SK-N-SH treated with all-trans-retinoic acid at 6 μM for 48 hours (cell line): ENCODE data around the gene SLC7A5.

Source experiments
- ATAC-seq: fragments of 200-7000 bp; cut with Tn5 transposase; 3 replicates; pipeline ENCODE4 v1.9.1; 2020; ENCODE audit warnings: mild to moderate bottlenecking, moderate library complexity
- ARNTL ChIP-seq: fragments of 450-650 bp; formaldehyde crosslinking; IDR thresholded peaks from 2 replicates; pipeline ENCODE4 v1.5.0; 2020; ENCODE audit warnings: low read depth, mild to moderate bottlenecking, moderate library complexity, borderline replicate concordance
- BACH2 ChIP-seq: fragments of 250-450 bp; sonication (Bioruptor Pico); IDR thresholded peaks from 2 replicates; pipeline ENCODE4 v1.9.0; 2021; ENCODE audit warnings: mild to moderate bottlenecking, borderline replicate concordance
- CREB5 ChIP-seq: fragments of 250-450 bp; sonication (Bioruptor Pico); IDR thresholded peaks from 2 replicates; pipeline ENCODE4 v1.5.1; 2020; ENCODE audit warnings: low read depth, mild to moderate bottlenecking, moderate library complexity
- CSDC2 ChIP-seq: fragments of 250-450 bp; sonication (Bioruptor Pico); IDR thresholded peaks from 2 replicates; pipeline ENCODE4 v1.5.0; 2020; ENCODE audit warnings: mild to moderate bottlenecking, moderate library complexity
- ESRRG ChIP-seq: fragments of 250-450 bp; sonication (Bioruptor Pico); IDR thresholded peaks from 2 replicates; pipeline ENCODE4 v1.6.1; 2021; ENCODE audit warnings: mild to moderate bottlenecking
- GLIS3 ChIP-seq: fragments of 250-450 bp; sonication (Bioruptor Pico); IDR thresholded peaks from 2 replicates; pipeline ENCODE4 v1.5.0; 2020; ENCODE audit warnings: mild to moderate bottlenecking, moderate library complexity
- ISL1 ChIP-seq: fragments of 250-450 bp; sonication (Bioruptor Pico); IDR thresholded peaks from 2 replicates; pipeline ENCODE4 v2.1.2; 2022; ENCODE audit warnings: mild to moderate bottlenecking, moderate library complexity
- OSR1 ChIP-seq: fragments of 250-450 bp; sonication (Bioruptor Pico); IDR thresholded peaks from 2 replicates; pipeline ENCODE4 v1.8.0; 2022; ENCODE audit warnings: moderate library complexity, mild to moderate bottlenecking, inconsistent platforms
- PATZ1 ChIP-seq: fragments of 250-450 bp; sonication (Bioruptor Pico); IDR thresholded peaks from 2 replicates; pipeline ENCODE4 v1.8.0; 2020; ENCODE audit warnings: mild to moderate bottlenecking, moderate library complexity, borderline replicate concordance
- POU6F1 ChIP-seq: fragments of 250-450 bp; sonication (Bioruptor Pico); IDR thresholded peaks from 2 replicates; pipeline ENCODE4 v1.8.0; 2021; ENCODE audit warnings: low read depth, mild to moderate bottlenecking, moderate library complexity, borderline replicate concordance
- PPARA ChIP-seq: fragments of 250-450 bp; sonication (Bioruptor Pico); IDR thresholded peaks from 2 replicates; pipeline ENCODE4 v1.5.0; 2020; ENCODE audit warnings: mild to moderate bottlenecking, borderline replicate concordance
- RARB ChIP-seq: fragments of 250-450 bp; sonication (Bioruptor Pico); IDR thresholded peaks from 2 replicates; pipeline ENCODE4 v1.8.0; 2021; ENCODE audit warnings: mild to moderate bottlenecking, moderate library complexity
- SNAI2 ChIP-seq: fragments of 250-450 bp; sonication (Bioruptor Pico); IDR thresholded peaks from 2 replicates; pipeline ENCODE4 v1.5.0; 2020; ENCODE audit warnings: mild to moderate bottlenecking, moderate library complexity
- TCF4 ChIP-seq: fragments of 250-450 bp; sonication (Bioruptor Pico); IDR thresholded peaks from 2 replicates; pipeline ENCODE4 v1.8.0; 2021; ENCODE audit warnings: mild to moderate bottlenecking, moderate library complexity, borderline replicate concordance
- TOX ChIP-seq: fragments of 250-450 bp; sonication (Bioruptor Pico); IDR thresholded peaks from 2 replicates; pipeline ENCODE4 v1.8.0; 2021; ENCODE audit warnings: mild to moderate bottlenecking, moderate library complexity, borderline replicate concordance
- TSHZ2 ChIP-seq: fragments of 250-450 bp; sonication (Bioruptor Pico); IDR thresholded peaks from 2 replicates; pipeline ENCODE4 v1.5.0; 2020; ENCODE audit warnings: mild to moderate bottlenecking, moderate library complexity
- ZC3H10 ChIP-seq: fragments of 250-450 bp; sonication (Bioruptor Pico); IDR thresholded peaks from 2 replicates; pipeline ENCODE4 v1.5.1; 2021; ENCODE audit warnings: mild to moderate bottlenecking, moderate library complexity
- ZFP30 ChIP-seq: fragments of 450-650 bp; formaldehyde crosslinking; IDR thresholded peaks from 2 replicates; pipeline ENCODE4 v1.5.0; 2022; ENCODE audit warnings: mild to moderate bottlenecking, moderate library complexity
- ZNF565 ChIP-seq: fragments of 450-650 bp; formaldehyde crosslinking; conservative IDR thresholded peaks from 2 replicates; pipeline ENCODE4 v1.5.0; 2020; ENCODE audit warnings: low read depth, mild to moderate bottlenecking, moderate library complexity
- ZNF70 ChIP-seq: fragments of 450-650 bp; formaldehyde crosslinking; IDR thresholded peaks from 2 replicates; pipeline ENCODE4 v1.5.0; 2020; ENCODE audit warnings: mild to moderate bottlenecking, moderate library complexity
- ZNF8 ChIP-seq: fragments of 450-650 bp; formaldehyde crosslinking; IDR thresholded peaks from 2 replicates; pipeline ENCODE4 v1.5.0; 2020; ENCODE audit warnings: mild to moderate bottlenecking, moderate library complexity

SLC7A5 gene

GRCh38 chr16:87836844-87837581 is 32.3 kb downstream of the SLC7A5 start:
- no peak for ATAC-seq

GRCh38 chr16:87836346-87836843 is 32.9 kb downstream of the SLC7A5 start:
- no peak for ATAC-seq
- TF ChIP-seq ZNF565 (no peak), POU6F1 (no peak), GLIS3 (CRISPR knock-in tag) (no peak), ARNTL (CRISPR knock-in tag) (no peak), PPARA (no peak), SNAI2 (CRISPR knock-in tag) (no peak), ISL1 (CRISPR knock-in tag) (no peak), BACH2 (CRISPR knock-in tag) (no peak), TSHZ2 (CRISPR knock-in tag) (no peak), RARB (no peak)
- TF ChIP-seq, all 23 proteins: peak for 0

More at GRCh38 chr16:87836844-87837581, 32.3 kb downstream of the SLC7A5 start:
- TF ChIP-seq TOX (CRISPR knock-in tag) (no peak), POU6F1 (no peak), ZC3H10 (CRISPR knock-in tag) (no peak), ARNTL (CRISPR knock-in tag) (no peak), GLIS3 (CRISPR knock-in tag) (no peak), RARB (no peak), OSR1 (no peak)
- TF ChIP-seq, all 23 proteins: peak for 0

GRCh38 chr16:87835882-87836331 is 33.4 kb downstream of the SLC7A5 start:
- TF ChIP-seq TSHZ2 (CRISPR knock-in tag) (no peak), PATZ1 (no peak), GLIS3 (CRISPR knock-in tag) (no peak), ZNF565 (no peak), ESRRG (CRISPR knock-in tag) (no peak), CSDC2 (no peak), ZNF8 (CRISPR knock-in tag) (no peak), BACH2 (CRISPR knock-in tag) (no peak), CREB5 (no peak), SNAI2 (CRISPR knock-in tag) (no peak), TCF4 (no peak), RARB (no peak), ARNTL (CRISPR knock-in tag) (no peak), ZNF70 (CRISPR knock-in tag) (no peak), TOX (CRISPR knock-in tag) (no peak), ZC3H10 (CRISPR knock-in tag) (no peak), ZFP30 (no peak)
- ATAC-seq, result no peak; the same call in 2 of the 3 replicates
